ENCODE data around the gene CCSER2.

CCSER2 gene

DNA sequence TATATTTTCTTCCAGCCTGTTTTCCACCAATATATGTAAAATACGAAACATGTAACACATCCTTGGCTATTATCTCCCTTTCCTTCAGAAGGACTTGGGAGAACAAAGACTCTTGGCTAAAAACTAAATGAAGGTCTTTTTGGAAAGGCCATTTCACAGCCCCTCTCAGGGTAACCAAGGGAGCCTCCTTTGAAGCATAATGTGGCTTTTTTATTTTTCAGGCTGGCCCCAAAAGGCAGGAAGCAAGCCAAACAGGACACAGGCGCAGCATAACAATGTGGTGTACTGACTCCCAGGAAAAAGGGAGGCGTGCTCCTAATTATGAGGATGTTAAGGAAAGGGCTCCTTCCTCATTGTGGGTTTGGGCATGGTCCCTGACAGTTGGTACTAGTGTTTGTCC lies 30.3 kb upstream of the CCSER2 start:
- no peak overlapping the region for H3K4me3 ChIP-seq (replicated peaks; ENCODE audit: low read depth, low read length)
- no peak for DNase-seq (ENCODE audit: extremely low read depth, low read depth)
- TF ChIP-seq, protein P1, sequence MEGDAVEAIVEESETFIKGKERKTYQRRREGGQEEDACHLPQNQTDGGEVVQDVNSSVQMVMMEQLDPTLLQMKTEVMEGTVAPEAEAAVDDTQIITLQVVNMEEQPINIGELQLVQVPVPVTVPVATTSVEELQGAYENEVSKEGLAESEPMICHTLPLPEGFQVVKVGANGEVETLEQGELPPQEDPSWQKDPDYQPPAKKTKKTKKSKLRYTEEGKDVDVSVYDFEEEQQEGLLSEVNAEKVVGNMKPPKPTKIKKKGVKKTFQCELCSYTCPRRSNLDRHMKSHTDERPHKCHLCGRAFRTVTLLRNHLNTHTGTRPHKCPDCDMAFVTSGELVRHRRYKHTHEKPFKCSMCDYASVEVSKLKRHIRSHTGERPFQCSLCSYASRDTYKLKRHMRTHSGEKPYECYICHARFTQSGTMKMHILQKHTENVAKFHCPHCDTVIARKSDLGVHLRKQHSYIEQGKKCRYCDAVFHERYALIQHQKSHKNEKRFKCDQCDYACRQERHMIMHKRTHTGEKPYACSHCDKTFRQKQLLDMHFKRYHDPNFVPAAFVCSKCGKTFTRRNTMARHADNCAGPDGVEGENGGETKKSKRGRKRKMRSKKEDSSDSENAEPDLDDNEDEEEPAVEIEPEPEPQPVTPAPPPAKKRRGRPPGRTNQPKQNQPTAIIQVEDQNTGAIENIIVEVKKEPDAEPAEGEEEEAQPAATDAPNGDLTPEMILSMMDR (IDR thresholded peaks at IDR 0.05; ENCODE audit: low read depth, low read length, missing control alignments) = no peak

DNA sequence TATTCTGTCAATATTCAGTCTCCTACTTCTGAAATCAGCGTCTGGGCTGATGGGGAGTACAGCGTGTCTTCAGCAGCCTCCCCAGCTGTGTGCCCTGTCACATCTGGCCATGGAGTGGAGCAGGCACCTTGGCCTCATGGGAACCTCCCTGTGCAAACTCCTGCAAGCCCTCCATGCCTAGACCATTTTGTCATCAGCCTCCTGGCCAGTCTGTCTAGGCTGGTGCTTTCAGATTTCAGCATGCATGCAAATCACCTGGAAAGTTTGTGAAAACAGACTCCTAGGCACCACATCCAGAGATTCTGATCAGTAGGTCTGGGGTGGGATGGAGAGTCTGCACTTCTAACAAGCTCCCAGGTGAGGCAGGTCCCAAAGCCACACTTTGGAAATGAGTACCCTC lies 26.2 kb upstream of the CCSER2 start:
- TF ChIP-seq, protein P1 (IDR thresholded peaks at IDR 0.05; ENCODE audit: low read depth, low read length, missing control alignments) = no peak
- DNase-seq (ENCODE audit: extremely low read depth, low read depth) = no peak
- H3K4me3 ChIP-seq (replicated peaks; ENCODE audit: low read depth, low read length) = no peak overlapping the region

DNA sequence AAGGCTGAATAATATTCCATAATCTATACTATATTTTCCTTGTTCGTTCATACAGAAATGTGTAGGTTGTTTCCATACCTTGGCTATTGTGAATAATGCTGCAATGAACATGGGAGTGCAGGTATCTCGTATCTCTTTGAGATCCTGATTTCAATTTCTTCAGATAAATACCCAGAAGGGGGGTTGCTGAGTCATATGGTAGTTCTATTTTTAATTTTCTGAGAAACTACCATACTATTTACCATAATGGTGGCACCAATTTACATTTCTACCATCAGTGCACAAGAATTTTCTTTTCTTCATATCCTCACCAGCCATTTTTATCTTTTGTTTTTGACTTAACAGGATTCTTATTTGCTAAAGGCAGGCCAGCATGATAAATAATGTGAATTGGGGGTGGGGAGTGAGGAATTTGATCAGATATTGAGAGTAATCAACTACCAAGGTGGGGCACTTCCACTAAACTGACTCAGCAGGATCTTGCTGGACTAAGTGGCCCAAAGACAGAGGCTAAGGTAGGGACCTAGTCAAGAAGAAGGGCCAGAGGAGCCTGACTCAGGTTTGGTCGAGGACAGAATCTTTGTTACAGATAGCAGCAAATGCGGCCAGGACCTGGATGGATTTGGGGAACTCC lies 21.5 kb upstream of the CCSER2 start:
- no peak overlapping the region for H3K4me3 ChIP-seq (replicated peaks; ENCODE audit: low read depth, low read length)
- TF ChIP-seq, protein P1 (IDR thresholded peaks at IDR 0.05; ENCODE audit: low read depth, low read length, missing control alignments) = no peak
- no peak for DNase-seq (ENCODE audit: extremely low read depth, low read depth)

DNA sequence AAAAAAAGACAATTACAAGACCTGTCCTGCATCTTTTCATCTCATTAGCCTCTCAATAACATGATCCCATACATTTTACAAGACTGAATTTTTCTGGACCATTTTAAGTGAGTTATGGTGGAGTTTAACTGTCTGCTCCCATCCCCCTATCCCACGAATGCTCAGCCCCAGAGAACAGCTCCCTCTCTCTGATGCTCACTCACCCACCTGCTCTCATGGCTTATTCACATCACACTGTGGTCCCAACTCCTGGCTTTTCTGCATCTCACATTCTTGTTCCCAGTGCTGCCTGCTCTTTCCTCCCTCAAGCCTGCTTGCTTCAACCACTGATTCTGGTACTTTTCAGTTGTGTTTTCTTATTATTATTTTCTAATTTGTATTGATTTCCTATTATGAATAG lies 20.4 kb upstream of the CCSER2 start:
- DNase-seq (ENCODE audit: extremely low read depth, low read depth) = no peak
- TF ChIP-seq, protein P1 (IDR thresholded peaks at IDR 0.05; ENCODE audit: low read depth, low read length, missing control alignments) = no peak
- H3K4me3 ChIP-seq (replicated peaks; ENCODE audit: low read depth, low read length) = no peak overlapping the region

DNA sequence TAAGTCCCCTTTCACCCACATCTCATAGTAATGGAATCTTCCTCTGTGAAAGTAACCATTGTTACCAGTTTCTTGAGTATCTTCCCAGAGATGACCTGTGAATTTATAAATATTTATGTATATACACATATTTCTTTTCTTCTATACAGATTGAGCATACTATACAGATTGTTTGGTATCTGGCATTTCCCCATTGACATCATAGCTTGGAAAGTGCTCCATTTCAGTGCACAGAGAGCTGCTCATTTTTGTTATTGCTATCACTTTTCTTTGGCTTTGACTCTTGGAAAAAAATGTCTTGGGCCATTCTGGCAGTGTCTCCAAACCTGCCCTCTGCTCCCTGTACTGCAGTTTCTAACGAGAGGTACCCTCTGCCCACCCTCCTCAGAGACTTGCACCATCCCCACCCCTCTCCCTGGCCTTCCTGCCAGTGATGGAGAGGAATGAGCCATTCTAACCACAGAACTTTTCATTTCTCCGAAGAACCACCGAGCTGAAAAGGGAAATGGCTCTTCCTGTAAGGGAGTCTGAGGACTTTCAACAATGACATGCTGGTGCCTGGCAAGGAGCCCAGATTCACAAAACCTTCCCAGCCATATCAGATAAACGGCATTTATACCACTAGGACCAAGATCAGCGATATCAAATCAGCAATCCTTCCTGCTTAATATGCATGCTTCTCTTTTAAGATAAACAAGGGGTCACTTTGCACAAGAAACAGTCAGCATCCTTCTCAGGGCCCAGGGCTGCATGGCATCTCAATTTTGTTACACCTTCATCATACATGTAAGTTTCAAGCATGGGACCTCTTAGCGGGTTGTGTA lies 19.7 kb upstream of the CCSER2 start:
- no peak overlapping the region for H3K4me3 ChIP-seq (replicated peaks; ENCODE audit: low read depth, low read length)
- TF ChIP-seq, protein P1 (IDR thresholded peaks at IDR 0.05; ENCODE audit: low read depth, low read length, missing control alignments) = no peak
- DNase-seq (ENCODE audit: extremely low read depth, low read depth) = no peak

DNA sequence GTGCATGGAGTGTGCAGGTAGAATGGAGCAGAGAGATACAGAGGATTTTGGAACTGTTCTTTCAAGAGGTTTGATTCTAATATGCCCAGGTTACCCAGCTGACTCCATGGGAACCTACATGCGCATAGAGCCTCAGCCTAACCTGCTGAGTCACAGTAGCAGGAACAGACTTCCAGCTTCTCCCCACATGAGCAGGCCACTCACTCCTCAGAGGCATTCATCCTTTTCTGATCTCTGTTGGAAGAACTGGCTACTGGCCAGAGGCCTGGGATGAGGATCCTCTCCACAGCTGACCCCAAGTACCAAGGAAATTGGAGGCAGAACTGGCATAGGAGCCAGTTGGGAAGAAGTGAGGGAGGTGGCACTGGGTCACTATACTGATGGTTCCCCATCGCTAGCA lies 17.9 kb upstream of the CCSER2 start:
- no peak for DNase-seq (ENCODE audit: extremely low read depth, low read depth)
- H3K4me3 ChIP-seq (replicated peaks; ENCODE audit: low read depth, low read length) = no peak overlapping the region
- TF ChIP-seq, protein P1 (IDR thresholded peaks at IDR 0.05; ENCODE audit: low read depth, low read length, missing control alignments) = no peak

All from HFF-Myc (cell line).